Prostate gland (tissue), 2 donors: ENCODE results near the gene CBR1.

Experiments used
- CTCF ChIP-seq, 4 experiments: fragments of 200-600 bp in 2 of 4; fragments of 450-650 bp in 2 of 4; sonication (generic) in 2 of 4; IDR thresholded peaks; 1 replicate in 3 of 4; 2 replicates in 1 of 4; pipeline ENCODE4 v1.5.1; 2016 to 2019; ENCODE audit warnings: antibody characterized with exemption in 4 of 4, mild to moderate bottlenecking in 2 of 4, moderate library complexity in 2 of 4
- POLR2A ChIP-seq: fragments of 450-650 bp; IDR thresholded peaks from one replicate; pipeline ENCODE4 v1.6.1; 2016; ENCODE audit warnings: antibody characterized with exemption, mild to moderate bottlenecking

DNA sequence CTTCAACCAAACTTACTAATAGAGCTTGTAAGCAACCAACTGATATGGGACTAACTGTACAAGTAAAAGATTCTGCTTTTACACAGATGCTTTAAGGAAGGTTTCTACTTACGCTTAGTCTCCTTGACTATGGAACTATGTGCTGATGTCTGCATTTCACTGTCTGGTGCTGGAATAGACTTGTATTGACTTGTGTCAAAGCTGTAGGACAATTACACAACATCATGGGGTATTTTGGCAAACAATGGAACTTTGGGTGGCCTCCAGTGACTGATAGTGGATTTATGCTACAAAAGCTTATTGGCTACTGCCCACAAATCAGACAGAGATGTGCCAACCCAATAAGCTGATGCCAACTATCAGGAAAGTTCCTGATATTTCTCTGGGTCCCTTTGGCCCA lies 10.6 kb downstream of the CBR1 start:
- TF ChIP-seq CTCF (IDR thresholded peaks at IDR 0.05) (no peak), POLR2A (no peak)
